ENCODE measurements around the gene MORF4L1. TPM values are rescaled to one million over a fixed set of nuclear protein-coding genes. Genes with fewer than 3 reads are reported as not detected.

The MORF4L1 gene
- total RNA-seq, 1 donor from 2014 or later, result 382 TPM

GRCh38 chr15:78943692-78944091 lies 71.0 kb downstream of the MORF4L1 start:
- Histone ChIP-seq H3K9me3 (ENCODE audit: control insufficient read depth in 3 of 3, low read length in 3 of 3) (no peaks in the 10 kb centered on the region), H3K9ac (ENCODE audit: low read depth in 1 of 3, low read length in 3 of 3) (peak overlapping the region in 1 of 3 donors; percentile 10), H3K27ac (ENCODE audit: low read depth, low read length) (no peak overlapping the region), H3K27me3 (ENCODE audit: control insufficient read depth in 3 of 3, insufficient read depth in 3 of 3, low read length in 3 of 3) (no peaks in the 10 kb centered on the region), H3K36me3 (ENCODE audit: control insufficient read depth in 3 of 3, insufficient read depth in 3 of 3, low read length in 3 of 3) (no peaks in the 10 kb centered on the region), H3K4me1 (ENCODE audit: control insufficient read depth in 3 of 3, insufficient read depth in 3 of 3, low read length in 3 of 3) (peaks cover 10 to 20% (median 13%) of the 10 kb centered on the region in 3 donors), H3K4me3 (ENCODE audit: low read length in 3 of 3) (peak overlapping the region; percentile 69 to 81 (median 71))

- Histone ChIP-seq H3K9me3 (ENCODE audit: control insufficient read depth in 3 of 3, low read length in 3 of 3) (no peaks in the 10 kb centered on the region), H3K36me3 (ENCODE audit: control insufficient read depth in 3 of 3, insufficient read depth in 3 of 3, low read length in 3 of 3) (no peaks in the 10 kb centered on the region), H3K4me1 (ENCODE audit: control insufficient read depth in 3 of 3, insufficient read depth in 3 of 3, low read length in 3 of 3) (peaks cover 10 to 18% (median 10%) of the 10 kb centered on the region in 3 donors), H3K27me3 (ENCODE audit: control insufficient read depth in 3 of 3, insufficient read depth in 3 of 3, low read length in 3 of 3) (no peaks in the 10 kb centered on the region), H3K4me3 (ENCODE audit: low read length in 3 of 3) (peak overlapping the region; percentile 69 to 81 (median 71)), H3K27ac (ENCODE audit: low read depth, low read length) (no peak overlapping the region), H3K9ac (ENCODE audit: low read depth in 1 of 3, low read length in 3 of 3) (peak overlapping the region; percentile 67 to 82 (median 68))
Observed at GRCh38 chr15:78944202-78944625, 71.5 kb downstream of the MORF4L1 start.

- Histone ChIP-seq H3K27ac (ENCODE audit: low read depth, low read length) (no peak within 1 kb of the TSS), H3K4me1 (ENCODE audit: control insufficient read depth in 3 of 3, insufficient read depth in 3 of 3, low read length in 3 of 3) (peaks cover 10 to 13% (median 10%) of the 10 kb centered on the region in 3 donors), H3K27me3 (ENCODE audit: control insufficient read depth in 3 of 3, insufficient read depth in 3 of 3, low read length in 3 of 3) (no peaks in the 10 kb centered on the region), H3K9me3 (ENCODE audit: control insufficient read depth in 3 of 3, low read length in 3 of 3) (no peaks in the 10 kb centered on the region), H3K36me3 (ENCODE audit: control insufficient read depth in 3 of 3, insufficient read depth in 3 of 3, low read length in 3 of 3) (no peaks in the 10 kb centered on the region), H3K9ac (ENCODE audit: low read depth in 1 of 3, low read length in 3 of 3) (peak within 1 kb of the TSS; percentile 67 to 82 (median 68)), H3K4me3 (ENCODE audit: low read length in 3 of 3) (peak within 1 kb of the TSS; percentile 69 to 81 (median 71))
Observed at GRCh38 chr15:78944669-78945407, 72.1 kb downstream of the MORF4L1 start, which contains the start of gene CTSH. TSS of gene CTSH (minus strand) at chr15:78945046. CDS start at chr15:78944981, 65 bp downstream.

- H3K27ac ChIP-seq (ENCODE audit: low read depth, low read length), result no peak overlapping the region
- peaks cover 10 to 18% (median 18%) of the 10 kb centered on the region in 3 donors for H3K4me1 ChIP-seq (ENCODE audit: control insufficient read depth in 3 of 3, insufficient read depth in 3 of 3, low read length in 3 of 3)
- no peak overlapping the region for H3K4me3 ChIP-seq (ENCODE audit: low read length in 3 of 3)
- no peaks in the 10 kb centered on the region for H3K9me3 ChIP-seq (ENCODE audit: control insufficient read depth in 3 of 3, low read length in 3 of 3)
- no peak overlapping the region for H3K9ac ChIP-seq (ENCODE audit: low read depth in 1 of 3, low read length in 3 of 3)
- no peaks in the 10 kb centered on the region for H3K27me3 ChIP-seq (ENCODE audit: control insufficient read depth in 3 of 3, insufficient read depth in 3 of 3, low read length in 3 of 3)
- H3K36me3 ChIP-seq (ENCODE audit: control insufficient read depth in 3 of 3, insufficient read depth in 3 of 3, low read length in 3 of 3), result no peaks in the 10 kb centered on the region
Observed at GRCh38 chr15:78946493-78946892, 73.8 kb downstream of the MORF4L1 start.

GRCh38 chr15:78947506-78947905 lies 74.8 kb downstream of the MORF4L1 start:
- H3K36me3 ChIP-seq (ENCODE audit: control insufficient read depth in 3 of 3, insufficient read depth in 3 of 3, low read length in 3 of 3), result no peaks in the 10 kb centered on the region

More at GRCh38 chr15:78947506-78947905, 74.8 kb downstream of the MORF4L1 start:
- Histone ChIP-seq H3K9ac (ENCODE audit: low read depth in 1 of 3, low read length in 3 of 3) (no peak overlapping the region), H3K4me1 (ENCODE audit: control insufficient read depth in 3 of 3, insufficient read depth in 3 of 3, low read length in 3 of 3) (peaks cover 10 to 22% (median 19%) of the 10 kb centered on the region in 3 donors), H3K27me3 (ENCODE audit: control insufficient read depth in 3 of 3, insufficient read depth in 3 of 3, low read length in 3 of 3) (no peaks in the 10 kb centered on the region), H3K9me3 (ENCODE audit: control insufficient read depth in 3 of 3, low read length in 3 of 3) (no peaks in the 10 kb centered on the region), H3K4me3 (ENCODE audit: low read length in 3 of 3) (no peak overlapping the region), H3K27ac (ENCODE audit: low read depth, low read length) (no peak overlapping the region)

Small RNAs within 50 kb of the gene (small RNA-seq; reads per million reads assigned to genes)
- gene RNU6-415P, result not detected

Other genes starting within 250 kb of the MORF4L1 start
- under 0.01 TPM for gene CHRNB4, start 231.7 kb upstream of the MORF4L1 start, total RNA-seq
- gene ADAMTS7, start 61.4 kb upstream of the MORF4L1 start, total RNA-seq, result 7.3 TPM
- 34.4 TPM for gene CTSH, start 72.2 kb downstream of the MORF4L1 start, total RNA-seq
- gene RASGRF1, start 217.9 kb downstream of the MORF4L1 start, total RNA-seq, result not detected